GM23338 (cell line): ENCODE data around the gene ATXN7L1. TPM values are rescaled to one million over a fixed set of nuclear protein-coding genes. Genes with fewer than 3 reads are reported as not detected.

Experiments used
- ATAC-seq: fragments of 200-7000 bp; cut with Tn5 transposase; 3 replicates; pipeline ENCODE4 v1.9.1; 2020
- DNase-seq: peaks from one replicate; pipeline ENCODE4 v3.0.0-alpha.2; 2015; ENCODE audit warnings: low spot score
- H2AFZ ChIP-seq: fragments of 200-600 bp; sonication (generic); 2 replicates; pipeline ENCODE4 v1.8.0; 2016; ENCODE audit warnings: antibody characterized with exemption, mild to moderate bottlenecking, moderate library complexity
- H3F3A ChIP-seq: fragments of 200-600 bp; sonication (generic); replicated peaks from 2 replicates; pipeline ENCODE4 v1.8.0; 2017; ENCODE audit warnings: antibody characterized with exemption, mixed run types, low read depth
- H3K27ac ChIP-seq: fragments of 200-600 bp; sonication (generic); 2 replicates; pipeline ENCODE4 v1.6.1; 2016; ENCODE audit warnings: low read depth
- H3K27me3 ChIP-seq: fragments of 200-600 bp; sonication (generic); 2 replicates; pipeline ENCODE4 v1.8.0; 2016; ENCODE audit warnings: mild to moderate bottlenecking, mixed run types, moderate library complexity; ENCODE audit not compliant: insufficient read depth
- H3K36me3 ChIP-seq: fragments of 200-600 bp; sonication (generic); 2 replicates; pipeline ENCODE4 v1.8.0; 2016; ENCODE audit warnings: mild to moderate bottlenecking; ENCODE audit not compliant: insufficient read depth
- H3K4me1 ChIP-seq: fragments of 200-600 bp; sonication (generic); 2 replicates; pipeline ENCODE4 v1.8.0; 2016; ENCODE audit warnings: mild to moderate bottlenecking, moderate library complexity; ENCODE audit not compliant: insufficient read depth
- H3K4me2 ChIP-seq: fragments of 200-600 bp; sonication (generic); 2 replicates; pipeline ENCODE4 v1.7.1; 2017; ENCODE audit warnings: mixed run types
- H3K4me3 ChIP-seq: fragments of 200-600 bp; sonication (generic); 2 replicates; pipeline ENCODE4 v1.6.1; 2016; ENCODE audit warnings: mixed run types
- H3K79me2 ChIP-seq: fragments of 200-600 bp; sonication (generic); replicated peaks from 2 replicates; pipeline ENCODE4 v1.8.0; 2017; ENCODE audit warnings: mild to moderate bottlenecking; ENCODE audit not compliant: insufficient read depth
- H3K9me2 ChIP-seq: fragments of 200-600 bp; sonication (generic); 2 replicates; pipeline ENCODE4 v1.8.0; 2017; ENCODE audit not compliant: insufficient read depth
- H4K20me1 ChIP-seq: fragments of 200-600 bp; sonication (generic); replicated peaks from 2 replicates; pipeline ENCODE4 v1.8.0; 2017; ENCODE audit warnings: mild to moderate bottlenecking; ENCODE audit not compliant: insufficient read depth
- H3K27ac Mint-ChIP-seq: 2 replicates; pipeline ENCODE4 v1.8.0; 2020; ENCODE audit warnings: inconsistent platforms, mild to moderate bottlenecking, moderate library complexity, mixed read lengths
- H3K27me3 Mint-ChIP-seq: 3 replicates; pipeline ENCODE4 v1.8.0; 2022; ENCODE audit warnings: low read depth, mild to moderate bottlenecking, moderate library complexity, mixed read lengths, inconsistent platforms; ENCODE audit not compliant: insufficient read depth, poor library complexity
- H3K36me3 Mint-ChIP-seq: 3 replicates; pipeline ENCODE4 v1.8.0; 2021; ENCODE audit warnings: low read depth, mild to moderate bottlenecking, inconsistent platforms, moderate library complexity, mixed read lengths
- H3K4me1 Mint-ChIP-seq: 3 replicates; pipeline ENCODE4 v1.8.0; 2020; ENCODE audit warnings: mild to moderate bottlenecking, inconsistent platforms, mixed read lengths
- H3K4me3 Mint-ChIP-seq: 3 replicates; pipeline ENCODE4 v1.8.0; 2021; ENCODE audit warnings: moderate library complexity, mild to moderate bottlenecking, inconsistent platforms, mixed read lengths
- H3K9me3 Mint-ChIP-seq: 3 replicates; pipeline ENCODE4 v1.8.0; 2020; ENCODE audit warnings: moderate library complexity, mild to moderate bottlenecking, inconsistent platforms, mixed read lengths
- CREB1 ChIP-seq: fragments of 250-450 bp; sonication (Bioruptor Pico); IDR thresholded peaks from 2 replicates; pipeline ENCODE4 v1.5.0; 2020; ENCODE audit warnings: low read depth, mild to moderate bottlenecking, moderate library complexity
- CTCF ChIP-seq, 2 experiments: fragments of 200-600 bp in 1 of 2; sonication (generic) in 1 of 2; conservative IDR thresholded peaks; 2 replicates each; pipeline versions ENCODE4 v1.5.1 to v1.6.1; 2016 to 2017; ENCODE audit warnings: antibody characterized with exemption in 2 of 2, low read depth in 2 of 2, mild to moderate bottlenecking in 2 of 2, moderate library complexity in 1 of 2
- EZH2 ChIP-seq: fragments of 200-600 bp; sonication (generic); IDR thresholded peaks from one replicate; pipeline ENCODE4 v1.8.0; 2017; ENCODE audit warnings: antibody characterized with exemption, mild to moderate bottlenecking, low read depth; ENCODE audit not compliant: unreplicated experiment
- EZH2phosphoT487 ChIP-seq: fragments of 200-600 bp; sonication (generic); IDR thresholded peaks from one replicate; pipeline ENCODE4 v1.8.1; 2018; ENCODE audit warnings: antibody characterized with exemption; ENCODE audit not compliant: unreplicated experiment
- JUNB ChIP-seq: IDR thresholded peaks from one replicate; pipeline ENCODE4 v1.6.1; 2016; ENCODE audit warnings: antibody characterized with exemption; ENCODE audit not compliant: unreplicated experiment
- NANOG ChIP-seq: IDR thresholded peaks from 2 replicates; pipeline ENCODE4 v1.6.1; 2016; ENCODE audit warnings: antibody characterized with exemption, borderline replicate concordance
- POLR2AphosphoS5 ChIP-seq: IDR thresholded peaks from 2 replicates; pipeline ENCODE4 v1.6.1; 2016; ENCODE audit warnings: antibody characterized with exemption, low read depth
- REST ChIP-seq: IDR thresholded peaks from one replicate; pipeline ENCODE4 v1.6.1; 2018; ENCODE audit warnings: antibody characterized with exemption; ENCODE audit not compliant: unreplicated experiment
- STAT1 ChIP-seq: IDR thresholded peaks from one replicate; pipeline ENCODE4 v1.6.1; 2016; ENCODE audit warnings: antibody characterized with exemption; ENCODE audit not compliant: unreplicated experiment
- ZNF114 ChIP-seq: fragments of 250-450 bp; sonication (Bioruptor Pico); IDR thresholded peaks from 2 replicates; pipeline ENCODE4 v1.5.0; 2020; ENCODE audit warnings: mild to moderate bottlenecking, moderate library complexity
- ZNF331 ChIP-seq: fragments of 250-450 bp; sonication (Bioruptor Pico); IDR thresholded peaks from 2 replicates; pipeline ENCODE4 v1.5.0; 2020; ENCODE audit warnings: low read depth, mild to moderate bottlenecking, moderate library complexity
- polyA plus RNA-seq: library from polyadenylated mRNA; unstranded; fragments of >200 nt; fragmentation: Nextera tagmentation; extraction: Ambion mirVana; gene quantifications from 2 replicates; pipeline ENCODE4 v1.2.1, GENCODE V29; 2016
- total RNA-seq: library from RNA; depleted of rRNA; stranded (reverse); fragments of >200 nt; shearing (Covaris generic); gene quantifications from 2 replicates; pipeline ENCODE4 v1.2.3, GENCODE V29; 2014
- TF ChIP-seq, protein P1 (sequence below): fragments of 250-450 bp; sonication (Bioruptor Pico); IDR thresholded peaks from 2 replicates; pipeline ENCODE4 v1.5.0; 2020; ENCODE audit warnings: mild to moderate bottlenecking, moderate library complexity
- TF ChIP-seq, protein P2 (sequence below): IDR thresholded peaks from 2 replicates; pipeline ENCODE4 v1.6.1; 2016; ENCODE audit warnings: antibody characterized with exemption

ATXN7L1 gene
- total and polyA plus RNA-seq, 2 experiments from 2014 or later: 22.8 to 29.8 TPM

- Mint-ChIP-seq H3K9me3 (no peaks in the 10 kb centered on the region; the same call in 2 of the 3 replicates), H3K4me3 (peak overlapping the region; percentile 89), H3K4me1 (peaks cover 96% of the 10 kb centered on the region), H3K36me3 (peaks cover 51% of the 10 kb centered on the region), H3K27me3 (peaks cover 15% of the 10 kb centered on the region), H3K27ac (peak overlapping the region; percentile 97)
- H3K4me3 ChIP-seq: peak overlapping the region; percentile 22; the same call in 1 of the 2 replicates
- DNase-seq: peak; percentile 70
- TF ChIP-seq ZNF114 (CRISPR knock-in tag) (no peak), CTCF (conservative IDR thresholded peaks at IDR 0.05; ENCODE audit: low read depth in 2 of 2) (no peak), CREB1 (CRISPR knock-in tag) (no peak), REST (no peak), POLR2AphosphoS5 (no peak), STAT1 (no peak), EZH2phosphoT487 (no peak), NANOG (no peak), ZNF331 (CRISPR knock-in tag) (no peak), EZH2 (no peak), JUNB (no peak)
- TF ChIP-seq, protein P1, sequence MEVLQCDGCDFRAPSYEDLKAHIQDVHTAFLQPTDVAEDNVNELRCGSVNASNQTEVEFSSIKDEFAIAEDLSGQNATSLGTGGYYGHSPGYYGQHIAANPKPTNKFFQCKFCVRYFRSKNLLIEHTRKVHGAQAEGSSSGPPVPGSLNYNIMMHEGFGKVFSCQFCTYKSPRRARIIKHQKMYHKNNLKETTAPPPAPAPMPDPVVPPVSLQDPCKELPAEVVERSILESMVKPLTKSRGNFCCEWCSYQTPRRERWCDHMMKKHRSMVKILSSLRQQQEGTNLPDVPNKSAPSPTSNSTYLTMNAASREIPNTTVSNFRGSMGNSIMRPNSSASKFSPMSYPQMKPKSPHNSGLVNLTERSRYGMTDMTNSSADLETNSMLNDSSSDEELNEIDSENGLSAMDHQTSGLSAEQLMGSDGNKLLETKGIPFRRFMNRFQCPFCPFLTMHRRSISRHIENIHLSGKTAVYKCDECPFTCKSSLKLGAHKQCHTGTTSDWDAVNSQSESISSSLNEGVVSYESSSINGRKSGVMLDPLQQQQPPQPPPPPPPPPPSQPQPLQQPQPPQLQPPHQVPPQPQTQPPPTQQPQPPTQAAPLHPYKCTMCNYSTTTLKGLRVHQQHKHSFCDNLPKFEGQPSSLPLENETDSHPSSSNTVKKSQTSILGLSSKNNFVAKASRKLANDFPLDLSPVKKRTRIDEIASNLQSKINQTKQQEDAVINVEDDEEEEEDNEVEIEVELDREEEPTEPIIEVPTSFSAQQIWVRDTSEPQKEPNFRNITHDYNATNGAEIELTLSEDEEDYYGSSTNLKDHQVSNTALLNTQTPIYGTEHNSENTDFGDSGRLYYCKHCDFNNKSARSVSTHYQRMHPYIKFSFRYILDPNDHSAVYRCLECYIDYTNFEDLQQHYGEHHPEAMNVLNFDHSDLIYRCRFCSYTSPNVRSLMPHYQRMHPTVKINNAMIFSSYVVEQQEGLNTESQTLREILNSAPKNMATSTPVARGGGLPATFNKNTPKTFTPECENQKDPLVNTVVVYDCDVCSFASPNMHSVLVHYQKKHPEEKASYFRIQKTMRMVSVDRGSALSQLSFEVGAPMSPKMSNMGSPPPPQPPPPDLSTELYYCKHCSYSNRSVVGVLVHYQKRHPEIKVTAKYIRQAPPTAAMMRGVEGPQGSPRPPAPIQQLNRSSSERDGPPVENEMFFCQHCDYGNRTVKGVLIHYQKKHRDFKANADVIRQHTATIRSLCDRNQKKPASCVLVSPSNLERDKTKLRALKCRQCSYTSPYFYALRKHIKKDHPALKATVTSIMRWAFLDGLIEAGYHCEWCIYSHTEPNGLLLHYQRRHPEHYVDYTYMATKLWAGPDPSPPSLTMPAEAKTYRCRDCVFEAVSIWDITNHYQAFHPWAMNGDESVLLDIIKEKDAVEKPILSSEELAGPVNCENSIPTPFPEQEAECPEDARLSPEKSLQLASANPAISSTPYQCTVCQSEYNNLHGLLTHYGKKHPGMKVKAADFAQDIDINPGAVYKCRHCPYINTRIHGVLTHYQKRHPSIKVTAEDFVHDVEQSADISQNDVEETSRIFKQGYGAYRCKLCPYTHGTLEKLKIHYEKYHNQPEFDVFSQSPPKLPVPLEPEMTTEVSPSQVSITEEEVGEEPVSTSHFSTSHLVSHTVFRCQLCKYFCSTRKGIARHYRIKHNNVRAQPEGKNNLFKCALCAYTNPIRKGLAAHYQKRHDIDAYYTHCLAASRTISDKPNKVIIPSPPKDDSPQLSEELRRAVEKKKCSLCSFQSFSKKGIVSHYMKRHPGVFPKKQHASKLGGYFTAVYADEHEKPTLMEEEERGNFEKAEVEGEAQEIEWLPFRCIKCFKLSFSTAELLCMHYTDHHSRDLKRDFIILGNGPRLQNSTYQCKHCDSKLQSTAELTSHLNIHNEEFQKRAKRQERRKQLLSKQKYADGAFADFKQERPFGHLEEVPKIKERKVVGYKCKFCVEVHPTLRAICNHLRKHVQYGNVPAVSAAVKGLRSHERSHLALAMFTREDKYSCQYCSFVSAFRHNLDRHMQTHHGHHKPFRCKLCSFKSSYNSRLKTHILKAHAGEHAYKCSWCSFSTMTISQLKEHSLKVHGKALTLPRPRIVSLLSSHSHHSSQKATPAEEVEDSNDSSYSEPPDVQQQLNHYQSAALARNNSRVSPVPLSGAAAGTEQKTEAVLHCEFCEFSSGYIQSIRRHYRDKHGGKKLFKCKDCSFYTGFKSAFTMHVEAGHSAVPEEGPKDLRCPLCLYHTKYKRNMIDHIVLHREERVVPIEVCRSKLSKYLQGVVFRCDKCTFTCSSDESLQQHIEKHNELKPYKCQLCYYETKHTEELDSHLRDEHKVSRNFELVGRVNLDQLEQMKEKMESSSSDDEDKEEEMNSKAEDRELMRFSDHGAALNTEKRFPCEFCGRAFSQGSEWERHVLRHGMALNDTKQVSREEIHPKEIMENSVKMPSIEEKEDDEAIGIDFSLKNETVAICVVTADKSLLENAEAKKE (CRISPR knock-in tag): no peak
- TF ChIP-seq, protein P2, sequence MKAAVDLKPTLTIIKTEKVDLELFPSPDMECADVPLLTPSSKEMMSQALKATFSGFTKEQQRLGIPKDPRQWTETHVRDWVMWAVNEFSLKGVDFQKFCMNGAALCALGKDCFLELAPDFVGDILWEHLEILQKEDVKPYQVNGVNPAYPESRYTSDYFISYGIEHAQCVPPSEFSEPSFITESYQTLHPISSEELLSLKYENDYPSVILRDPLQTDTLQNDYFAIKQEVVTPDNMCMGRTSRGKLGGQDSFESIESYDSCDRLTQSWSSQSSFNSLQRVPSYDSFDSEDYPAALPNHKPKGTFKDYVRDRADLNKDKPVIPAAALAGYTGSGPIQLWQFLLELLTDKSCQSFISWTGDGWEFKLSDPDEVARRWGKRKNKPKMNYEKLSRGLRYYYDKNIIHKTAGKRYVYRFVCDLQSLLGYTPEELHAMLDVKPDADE: no peak
- H3K79me2 ChIP-seq: peaks cover 32% of the 10 kb centered on the region
- no peak overlapping the region for H2AFZ ChIP-seq
- H3K27ac ChIP-seq: peak overlapping the region; percentile 98
- H3K9me2 ChIP-seq: no peaks in the 10 kb centered on the region
- H3F3A ChIP-seq: peaks cover 47% of the 10 kb centered on the region
- peak overlapping the region; percentile 50 for H3K4me2 ChIP-seq
- H3K36me3 ChIP-seq: peaks cover 9% of the 10 kb centered on the region; the same call in 1 of the 2 replicates
- H4K20me1 ChIP-seq: no peaks in the 10 kb centered on the region
- H3K27me3 ChIP-seq: no peaks in the 10 kb centered on the region
- peak; percentile 22 for ATAC-seq
- peaks cover 74% of the 10 kb centered on the region for H3K4me1 ChIP-seq
Measured at GRCh38 chr7:105639667-105640493, 236.5 kb downstream of the ATXN7L1 start.
